ENCODE results near the gene MYZAP.

- TF ChIP-seq CTCF (conservative IDR thresholded peaks at IDR 0.05; ENCODE audit: low read depth, low read length), result no peak
- no peak for TF ChIP-seq EZH2 (IDR thresholded peaks at IDR 0.05; ENCODE audit: borderline replicate concordance, low read depth, low read length, poor library complexity, severe bottlenecking)
Measured at GRCh38 chr15:57545995-57546394, 45.7 kb upstream of the MYZAP start.
